Left ventricle myocardium superior (tissue), 1 donor: ENCODE measurements around the gene XIRP1. TPM values are rescaled to one million over a fixed set of nuclear protein-coding genes. Genes with fewer than 3 reads are reported as not detected.
"Not testable (repeated sequence)": the region's sequence is repeated elsewhere in the genome, so short reads cannot be mapped to it uniquely, and the experiment has no call there.

Source experiments
- ATAC-seq: fragments of 200-7000 bp; cut with Tn5 transposase; one replicate; pipeline ENCODE4 v1.9.1; 2020; ENCODE audit warnings: mild to moderate bottlenecking, moderate library complexity
- DNase-seq: peaks from one replicate; pipeline ENCODE4 v3.0.0-alpha.2; 2020
- intact Hi-C: fragments of 100-400 bp; cut with micrococcal nuclease; formaldehyde crosslinking; loops from one replicate; pipeline ENCODE4 v1.11.0; 2022
- total RNA-seq: library from RNA; stranded (reverse); fragmentation: NEBNext Ultra II Directional; extraction: Animal tissue kit (Norgen Biotek cat#: 25700); gene quantifications from one replicate; pipeline ENCODE4 v1.2.1, GENCODE V29; 2021
- donor health status: DM: no; HTN: yes; CAD: no; lungs with severe emphysema.

XIRP1 gene
- total RNA-seq, 1 donor from 2014 or later, result 263 TPM

DNA sequence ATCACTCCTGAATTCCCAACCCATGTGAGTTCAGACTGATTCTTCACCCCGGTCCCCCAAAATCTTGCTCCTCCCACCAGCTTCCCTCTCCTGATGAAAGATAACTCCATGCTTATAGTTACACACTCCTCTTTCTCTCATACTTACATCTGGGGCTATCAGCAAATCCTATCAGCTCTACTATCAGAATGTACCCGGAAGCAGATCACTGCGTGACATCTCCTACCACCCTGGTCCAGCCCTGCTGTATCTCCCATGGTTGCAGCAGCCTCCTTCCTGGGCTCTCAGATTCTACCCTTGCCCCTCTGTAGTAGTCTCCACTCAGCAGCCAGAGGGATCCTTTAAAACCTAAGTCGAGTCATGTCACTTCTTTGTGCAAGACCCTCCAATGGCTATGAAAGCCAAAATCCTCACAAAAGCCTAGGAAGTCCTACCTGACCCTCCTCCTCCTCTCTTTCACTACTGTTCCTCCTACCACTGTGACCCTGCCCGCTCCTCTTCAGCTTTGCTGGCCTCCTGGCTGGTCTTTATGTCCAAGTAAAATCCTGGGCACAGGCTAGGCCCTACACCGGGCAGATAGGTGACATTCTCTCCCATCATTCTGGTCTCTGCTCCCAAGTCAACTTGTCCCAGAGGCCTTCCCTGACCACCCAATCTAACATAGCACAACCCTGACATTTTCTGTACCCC lies 16.2 kb downstream of the XIRP1 start:
- no peak for ATAC-seq
- intact Hi-C loops, result no loop called here

DNA sequence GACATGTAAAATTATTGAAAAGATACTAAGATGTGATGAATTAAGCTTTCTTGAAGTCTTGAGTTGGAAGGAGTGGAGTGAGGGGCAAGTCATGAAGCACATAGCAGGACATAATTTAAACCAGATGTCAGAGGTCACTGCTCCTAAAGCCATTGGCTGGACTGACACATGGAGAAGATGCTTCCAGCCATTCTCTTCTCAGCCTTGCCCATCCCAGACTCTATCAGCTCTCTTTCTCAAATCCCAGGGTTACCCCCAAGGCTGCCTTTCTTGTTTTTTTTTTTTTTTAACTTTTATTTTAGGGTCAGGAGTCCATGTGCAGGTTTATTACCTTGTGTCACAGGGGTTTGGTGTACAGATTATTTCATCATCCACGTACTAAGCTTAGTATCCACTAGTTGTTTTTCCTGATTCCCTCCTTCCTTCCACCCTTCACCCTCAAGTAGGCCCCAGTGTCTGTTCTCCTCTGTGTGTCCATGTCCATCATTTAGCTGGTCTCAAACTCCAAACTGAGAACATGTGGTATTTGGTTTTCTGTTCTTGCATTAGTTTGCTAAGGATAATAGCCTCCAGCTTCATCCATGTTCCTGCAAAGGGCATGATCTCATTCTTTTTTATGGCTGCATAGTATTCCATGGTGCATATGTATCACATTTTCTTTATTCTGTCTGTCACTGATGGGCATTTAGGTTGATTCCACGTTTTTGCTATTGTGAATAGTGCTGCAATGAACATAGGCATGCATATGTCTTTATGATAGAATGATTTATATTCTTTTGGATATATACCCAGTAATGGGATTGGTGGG lies 18.9 kb downstream of the XIRP1 start:
- ATAC-seq (no peak), DNase-seq (no peak)
- intact Hi-C loops, result no loop called here

More for the DNA sequence above, 16.2 kb downstream of the XIRP1 start:
- no peak for DNase-seq

GRCh38 chr3:39171860-39172259 lies 20.5 kb downstream of the XIRP1 start:
- ATAC-seq, result no peak
- DNase-seq, result no peak
- intact Hi-C loops, result no loop called here

DNA sequence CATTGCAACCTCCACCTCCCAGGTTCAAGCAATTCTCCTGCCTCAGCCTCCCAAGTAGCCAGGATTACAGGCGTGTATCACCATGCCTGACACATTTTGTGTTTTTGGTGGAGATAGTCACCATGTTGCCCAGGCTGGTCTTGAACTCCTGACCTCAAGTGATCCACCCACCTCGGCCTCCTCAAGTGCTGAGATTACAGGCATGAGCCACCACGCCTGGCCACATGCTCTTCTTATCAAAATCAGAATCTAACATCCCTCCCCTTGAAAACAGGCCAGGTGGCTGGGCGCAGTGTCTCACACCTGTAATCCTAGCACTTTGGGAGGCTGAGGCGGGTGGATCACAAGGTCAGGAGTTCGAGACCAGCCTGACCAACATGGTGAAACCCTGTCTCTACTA lies 21.5 kb downstream of the XIRP1 start:
- DNase-seq, intact Hi-C loops, ATAC-seq: not testable (repeated sequence)

- intact Hi-C loops, result no loop called here
- ATAC-seq, result no peak
- DNase-seq, result no peak
These were observed 21.9 kb downstream of the XIRP1 start for GRCh38 chr3:39170461-39170860.

GRCh38 chr3:39169712-39170111 lies 22.7 kb downstream of the XIRP1 start:
- ATAC-seq (no peak), DNase-seq (no peak)

GRCh38 chr3:39168156-39168780 lies 24.1 kb downstream of the XIRP1 start:
- DNase-seq (no peak), ATAC-seq (no peak)
- intact Hi-C loops, result no loop called here

More at GRCh38 chr3:39169712-39170111, 22.7 kb downstream of the XIRP1 start:
- intact Hi-C loops, result no loop called here

DNA sequence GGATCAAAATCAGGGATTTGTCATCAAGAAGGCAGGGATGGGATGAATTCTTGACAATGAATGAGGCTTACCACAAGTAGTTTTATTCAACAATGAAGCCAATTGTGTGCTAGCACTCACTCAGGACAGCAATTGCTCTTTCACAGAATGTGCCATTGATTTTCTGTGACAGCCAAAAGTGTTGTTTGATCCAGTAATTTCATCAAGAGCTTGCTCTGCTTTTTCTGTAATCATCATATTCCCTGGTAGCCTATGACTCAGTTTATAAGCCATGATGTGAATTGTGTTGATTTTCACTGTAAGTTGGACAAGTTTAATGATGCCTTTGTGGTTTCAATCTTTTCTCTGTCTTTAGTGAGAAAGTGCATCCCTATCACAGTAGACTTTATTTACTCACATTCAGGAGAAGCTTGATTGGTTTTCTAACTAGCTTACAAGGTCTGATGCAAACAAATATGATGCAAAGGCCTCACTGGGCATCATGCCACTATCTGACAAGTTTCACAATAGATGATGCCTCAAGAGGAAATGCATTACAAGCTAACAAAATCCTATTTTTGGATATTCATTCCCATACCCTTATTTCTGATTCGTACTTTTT lies 25.4 kb downstream of the XIRP1 start:
- DNase-seq (no peak), ATAC-seq (peak; percentile 14)
- intact Hi-C loops, result no loop called here

DNA sequence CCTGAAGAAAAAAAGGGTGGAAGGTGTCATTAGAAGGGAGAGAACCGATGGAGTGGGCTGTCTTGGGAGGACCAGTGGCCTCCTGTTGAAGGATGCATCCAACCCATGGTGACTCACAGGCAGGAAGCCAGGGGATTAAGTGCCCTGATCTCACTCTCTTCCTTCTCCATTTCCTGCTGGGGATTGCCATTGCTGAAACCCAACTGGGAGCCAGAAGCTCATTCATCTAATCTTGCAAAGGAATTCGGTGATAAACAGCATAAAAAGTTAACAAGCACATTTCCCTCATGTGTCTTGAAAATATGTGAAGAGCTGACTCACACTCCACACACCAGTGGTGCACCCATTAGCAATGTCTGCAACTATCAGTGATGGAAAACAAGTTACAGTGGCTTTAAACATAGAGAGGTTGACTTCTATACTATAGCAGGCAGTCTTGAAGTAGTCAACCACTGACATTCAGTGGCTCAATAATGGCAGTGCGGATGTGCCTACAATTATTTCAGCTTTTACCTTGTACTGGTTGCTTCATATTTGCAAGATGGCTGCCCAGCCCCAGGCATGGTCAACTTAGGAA lies 26.2 kb downstream of the XIRP1 start:
- peak; percentile 37 for DNase-seq
- intact Hi-C loops, result no loop called here
- peak; percentile 83 for ATAC-seq

DNA sequence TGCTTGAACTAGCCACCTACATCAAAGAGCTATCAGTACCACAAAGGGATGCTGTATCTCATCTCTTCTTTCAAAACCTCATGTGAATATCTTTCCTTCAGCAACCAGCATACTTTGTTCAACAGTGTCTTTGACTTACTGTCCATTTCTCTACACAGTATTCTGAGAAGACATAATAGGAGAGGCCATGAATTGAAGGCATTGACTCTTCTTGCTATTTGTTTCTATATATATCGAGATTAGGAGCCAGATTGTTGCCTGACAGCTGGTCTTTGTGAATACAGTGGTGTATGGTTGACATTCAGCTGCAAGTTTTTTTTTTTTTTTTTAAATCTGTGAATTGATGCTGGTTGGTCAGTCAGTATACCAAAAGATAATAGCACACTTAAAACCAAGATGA lies 26.9 kb downstream of the XIRP1 start:
- intact Hi-C loops, result no loop called here
- ATAC-seq (no peak), DNase-seq (no peak)

DNA sequence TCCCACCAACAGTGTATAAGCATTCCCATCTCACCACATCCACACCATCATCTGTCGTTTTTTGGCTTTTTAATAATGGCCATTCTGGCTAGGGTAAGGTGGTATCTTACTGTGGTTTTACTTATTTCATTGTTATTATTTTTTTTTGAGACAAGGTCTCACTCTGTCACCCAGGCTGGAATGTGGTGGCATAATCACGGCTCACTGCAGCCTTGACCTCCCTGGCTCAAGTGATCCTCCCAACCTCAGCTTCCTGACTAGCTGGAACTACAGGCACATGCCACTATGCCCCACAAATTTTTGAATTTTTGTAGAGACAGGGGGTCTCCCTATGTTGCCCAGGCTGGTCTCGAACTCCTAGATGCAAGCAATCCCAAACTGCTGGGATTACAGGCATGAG lies 28.0 kb downstream of the XIRP1 start:
- intact Hi-C loops, result no loop called here
- no peak for ATAC-seq

DNA sequence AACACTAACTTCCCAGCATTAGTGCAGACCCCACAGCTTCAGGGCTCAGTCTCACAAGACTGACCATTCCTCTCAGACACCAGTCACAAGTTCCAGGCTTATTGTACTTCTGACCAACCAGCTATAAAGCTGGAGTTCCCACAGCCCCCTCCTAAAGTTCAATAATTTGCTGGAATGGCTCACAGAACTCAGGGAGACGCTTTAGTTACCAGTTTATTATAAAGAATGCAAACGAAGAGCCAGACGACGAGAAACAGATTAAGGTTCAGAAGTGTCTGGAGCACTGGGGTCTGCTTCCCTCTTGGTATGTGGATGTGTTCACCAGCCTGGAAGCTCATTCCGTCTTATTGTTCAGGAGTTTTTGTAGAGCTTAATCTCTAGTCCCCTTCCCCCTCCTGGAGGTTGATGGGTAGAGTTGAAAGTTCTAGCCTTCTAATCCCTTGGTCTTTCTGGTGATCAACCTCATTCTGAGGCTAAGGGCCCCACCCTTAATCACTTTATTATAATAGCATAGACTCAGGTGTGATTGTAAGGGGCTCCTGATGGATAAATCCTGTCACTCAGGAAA lies 34.2 kb downstream of the XIRP1 start:
- no peak for ATAC-seq
- no peak for DNase-seq
- intact Hi-C loops, result no loop called here

More for the DNA sequence above, 28.0 kb downstream of the XIRP1 start:
- no peak for DNase-seq

- DNase-seq (no peak), ATAC-seq (no peak)
- intact Hi-C loops, result no loop called here
These were observed 35.0 kb downstream of the XIRP1 start for GRCh38 chr3:39157359-39157758.

DNA sequence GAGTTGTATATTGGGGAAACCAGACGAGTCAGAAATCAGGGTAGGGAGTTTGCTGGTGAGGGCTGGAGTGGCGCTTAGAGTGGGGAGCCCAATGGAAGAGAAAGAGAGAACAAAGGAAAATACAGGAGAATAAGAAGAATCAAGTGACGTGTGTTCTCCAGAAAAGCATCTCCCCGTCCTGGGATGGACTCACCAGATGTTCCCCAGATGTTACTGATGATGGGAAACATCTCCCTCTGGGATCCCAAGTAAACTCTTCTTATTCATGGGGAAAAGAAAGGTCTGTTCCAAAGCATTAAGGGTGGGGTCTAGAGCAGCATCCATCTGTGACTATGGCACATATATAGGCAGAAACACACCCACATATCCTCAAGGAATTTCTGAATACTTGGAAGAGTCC lies 36.0 kb downstream of the XIRP1 start:
- no peak for ATAC-seq
- intact Hi-C loops, result no loop called here
- no peak for DNase-seq

DNA sequence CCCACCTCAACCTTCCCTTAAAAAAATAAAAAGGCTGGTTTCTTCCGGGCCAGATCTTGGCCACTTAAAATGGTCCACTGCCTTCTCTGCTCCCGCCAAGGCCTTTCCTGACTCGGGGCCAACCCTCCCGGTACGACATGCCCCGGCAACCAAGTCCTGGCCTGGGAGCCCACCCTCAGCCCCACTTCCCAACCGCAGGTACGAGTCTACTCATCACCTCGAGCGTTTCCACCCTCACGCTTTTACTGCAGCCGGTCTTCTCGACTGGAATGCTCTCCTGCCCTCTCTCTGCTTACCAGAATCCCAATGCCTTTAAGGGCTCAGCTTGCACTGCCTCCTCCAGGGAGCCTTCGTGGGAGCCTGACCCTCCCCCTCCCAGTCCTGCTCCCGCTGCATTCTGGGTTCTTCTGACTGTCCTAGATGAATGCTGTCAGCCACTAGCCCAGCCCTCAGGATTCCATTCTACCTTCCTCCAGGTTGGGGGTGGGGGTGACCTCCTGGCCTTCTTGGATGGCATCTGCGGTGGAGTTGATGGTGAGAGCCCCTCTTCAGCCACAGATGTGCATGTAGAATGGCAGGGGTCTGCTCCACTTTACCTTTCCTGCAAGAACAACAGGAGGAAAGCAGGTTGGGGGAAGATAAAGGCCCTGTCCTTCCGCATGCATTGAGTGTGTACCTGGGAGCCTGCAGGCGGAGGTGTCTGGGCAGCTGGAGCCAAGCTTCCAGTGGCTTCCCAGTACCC lies 37.9 kb downstream of the XIRP1 start:
- peak; percentile 53 for DNase-seq
- intact Hi-C loops, result no loop called here
- no peak for ATAC-seq

- DNase-seq, result no peak
- intact Hi-C loops, result no loop called here
- ATAC-seq, result no peak
These were observed 38.5 kb downstream of the XIRP1 start for GRCh38 chr3:39153977-39154279.

- DNase-seq (peak; percentile 86), ATAC-seq (peak; percentile 40)
- intact Hi-C loops, result no loop called here
These were observed 41.4 kb downstream of the XIRP1 start for GRCh38 chr3:39150803-39151631.
